LNCAP (cell line): ENCODE results near the gene SLCO3A1.

ENCODE experiments used
- CTCF ChIP-seq: fragments of 450-650 bp; IDR thresholded peaks from 2 replicates; pipeline ENCODE4 v1.5.1; 2017; ENCODE audit warnings: mild to moderate bottlenecking

SLCO3A1 gene

GRCh38 chr15:91889111-91889815 lies 35.8 kb downstream of the SLCO3A1 start:
- no peak for TF ChIP-seq CTCF

- TF ChIP-seq CTCF, result no peak
Measured at GRCh38 chr15:91890614-91891013, 37.1 kb downstream of the SLCO3A1 start.

- no peak for TF ChIP-seq CTCF
Measured at GRCh38 chr15:91891101-91891500, 37.6 kb downstream of the SLCO3A1 start.

DNA sequence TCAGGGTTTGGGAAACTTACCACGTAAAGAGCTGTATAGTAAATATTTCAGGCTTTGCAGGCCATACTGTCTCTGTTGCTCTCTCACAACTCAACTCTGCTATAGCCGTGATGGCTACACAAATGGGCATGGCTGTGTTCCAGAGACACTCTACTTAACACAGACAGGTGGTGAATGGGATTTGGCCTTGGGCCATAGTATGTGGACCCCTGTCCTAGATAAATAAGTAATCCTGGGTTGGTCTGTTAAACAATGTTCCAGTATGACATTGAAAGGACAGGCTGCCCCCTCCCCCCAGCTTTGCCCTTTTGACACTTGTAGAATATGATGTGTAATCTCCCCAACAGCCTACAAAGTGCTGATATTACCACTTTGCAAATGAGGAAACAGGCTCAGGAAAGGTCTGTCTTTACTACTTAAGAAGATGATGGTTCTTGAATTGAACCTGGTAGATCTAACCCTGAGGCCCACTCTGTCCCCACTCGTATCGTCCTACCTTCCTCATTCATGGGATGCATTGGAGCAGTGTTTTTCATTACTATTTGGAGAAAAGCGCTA lies 38.4 kb downstream of the SLCO3A1 start:
- TF ChIP-seq CTCF, result no peak

DNA sequence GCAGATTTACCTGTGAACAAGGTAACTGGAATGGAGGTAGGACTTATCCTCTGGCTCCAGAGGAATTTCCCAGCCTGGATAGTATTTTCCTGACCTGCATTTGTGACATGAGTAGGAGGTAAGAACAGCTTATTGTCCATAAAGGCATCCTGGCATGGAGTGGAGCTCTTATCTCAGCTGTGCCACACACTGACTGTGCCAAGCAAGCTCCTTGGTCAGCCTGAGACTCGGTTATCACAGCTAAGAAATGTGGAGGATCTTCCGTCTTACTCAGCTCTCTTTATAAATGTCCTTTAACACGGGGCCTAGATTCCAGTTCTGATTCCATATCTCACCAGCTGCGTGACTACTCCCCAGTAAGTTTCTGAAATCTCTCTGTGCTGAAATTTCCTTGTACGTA lies 38.9 kb downstream of the SLCO3A1 start:
- no peak for TF ChIP-seq CTCF

DNA sequence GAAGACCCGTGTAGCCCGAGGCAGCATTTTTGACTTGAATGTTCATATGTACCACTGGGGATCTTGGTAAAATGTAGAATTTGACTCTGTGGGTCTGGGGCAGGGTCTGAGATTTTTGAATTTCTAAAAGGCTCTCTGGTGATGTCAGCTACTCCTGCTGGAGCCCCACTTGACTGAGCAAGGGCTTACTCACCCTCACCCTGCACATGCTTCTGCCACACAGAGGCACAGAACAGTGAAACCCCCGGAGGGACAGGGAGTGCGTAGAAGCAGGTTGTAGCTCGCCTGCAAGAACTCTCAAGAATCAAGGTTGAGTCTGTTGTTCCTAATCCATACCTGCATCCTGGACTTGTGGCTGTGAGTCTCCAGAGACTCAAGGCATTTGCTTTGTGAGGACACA lies 41.1 kb downstream of the SLCO3A1 start:
- no peak for TF ChIP-seq CTCF

- TF ChIP-seq CTCF, result no peak
Measured at GRCh38 chr15:91895051-91895450, 41.5 kb downstream of the SLCO3A1 start.
